IMR-90 (cell line): Measurements from ENCODE around the gene WWC2. TPM values are rescaled to one million over a fixed set of nuclear protein-coding genes. Genes with fewer than 3 reads are reported as not detected.

Experiments
- ATAC-seq: fragments of 200-7000 bp; cut with Tn5 transposase; 2 replicates; pipeline ENCODE4 v1.9.1; 2020; ENCODE audit warnings: low read depth, mild to moderate bottlenecking, moderate library complexity
- BruUV-seq: library from RNA; stranded (reverse); fragments of 400-500 nt; replicated peaks from 2 replicates; lab custom pipeline; 2021; lab: Mats Ljungman, UMichigan
- CTCF ChIA-PET: fragments of 300-600 bp; formaldehyde crosslinking; extraction: SDS; loops from one replicate; lab custom pipeline; 2021; ENCODE audit warnings: antibody characterized with exemption; lab: Yijun Ruan, JAX
- POLR2A ChIA-PET: fragments of 300-600 bp; sonication (Branson Sonifier 250); formaldehyde crosslinking; loops from one replicate; lab custom pipeline; 2022; ENCODE audit warnings: antibody characterized with exemption; ENCODE audit not compliant: unreplicated experiment; lab: Charles Lee
- DNase-seq: peaks from one replicate; pipeline ENCODE4 v3.0.0; 2013
- H2AFZ ChIP-seq: replicated peaks from 2 replicates; pipeline ENCODE3; 2013; ENCODE audit warnings: low read length, mild to moderate bottlenecking; ENCODE audit not compliant: poor library complexity
- H2AK5ac ChIP-seq: 2 replicates; pipeline ENCODE4 v1.6.1; 2013; ENCODE audit warnings: low read depth, low read length, inconsistent platforms
- H2AK9ac ChIP-seq: replicated peaks from 2 replicates; pipeline ENCODE3; 2013; ENCODE audit warnings: mild to moderate bottlenecking, low read depth, low read length, moderate library complexity; ENCODE audit not compliant: poor library complexity
- H2BK120ac ChIP-seq: 2 replicates; pipeline ENCODE4 v1.6.1; 2013; ENCODE audit warnings: low read depth, low read length, inconsistent platforms
- H2BK15ac ChIP-seq: 3 replicates; pipeline ENCODE4 v1.6.1; 2013; ENCODE audit warnings: low read depth, low read length, inconsistent platforms
- H2BK20ac ChIP-seq: 2 replicates; pipeline ENCODE4 v1.6.1; 2013; ENCODE audit warnings: low read depth, mild to moderate bottlenecking, inconsistent platforms, low read length, moderate library complexity
- H2BK5ac ChIP-seq: 2 replicates; pipeline ENCODE4 v1.6.1; 2013; ENCODE audit warnings: mild to moderate bottlenecking, low read depth, low read length, inconsistent platforms; ENCODE audit not compliant: poor library complexity, severe bottlenecking
- H3K14ac ChIP-seq: replicated peaks from 2 replicates; pipeline ENCODE4 v1.6.1; 2013; ENCODE audit warnings: low read depth, low read length, inconsistent platforms
- H3K18ac ChIP-seq: 2 replicates; pipeline ENCODE4 v1.6.1; 2013; ENCODE audit warnings: low read depth, low read length, control low read depth
- H3K23ac ChIP-seq: 2 replicates; pipeline ENCODE4 v1.6.1; 2013; ENCODE audit warnings: low read depth, low read length, inconsistent platforms
- H3K27ac ChIP-seq: 2 replicates; pipeline ENCODE4 v1.5.1; 2013; ENCODE audit warnings: mild to moderate bottlenecking, control low read depth, low read length; ENCODE audit not compliant: insufficient read depth
- H3K27me3 ChIP-seq: 2 replicates; pipeline ENCODE4 v1.6.1; 2013; ENCODE audit warnings: low read length; ENCODE audit not compliant: control insufficient read depth, insufficient read depth
- H3K36me3 ChIP-seq: 2 replicates; pipeline ENCODE4 v1.6.1; 2013; ENCODE audit warnings: low read length, mixed read lengths; ENCODE audit not compliant: control insufficient read depth, insufficient read depth
- H3K4ac ChIP-seq: 2 replicates; pipeline ENCODE4 v1.6.1; 2013; ENCODE audit warnings: low read depth, low read length, inconsistent platforms
- H3K4me1 ChIP-seq: 2 replicates; pipeline ENCODE4 v1.6.1; 2013; ENCODE audit warnings: low read length, mixed read lengths; ENCODE audit not compliant: control insufficient read depth, insufficient read depth
- H3K4me2 ChIP-seq: 2 replicates; pipeline ENCODE4 v1.6.1; 2013; ENCODE audit warnings: low read depth, mild to moderate bottlenecking, control low read depth, low read length, moderate library complexity
- H3K4me3 ChIP-seq: 2 replicates; pipeline ENCODE4 v1.5.1; 2013; ENCODE audit warnings: low read depth, mild to moderate bottlenecking, control low read depth, low read length, moderate library complexity; ENCODE audit not compliant: insufficient read depth
- H3K56ac ChIP-seq: 2 replicates; pipeline ENCODE4 v1.6.1; 2013; ENCODE audit warnings: low read length, inconsistent platforms; ENCODE audit not compliant: insufficient read depth; ENCODE audit errors: extremely low read depth
- H3K79me1 ChIP-seq, 2 experiments: 2 replicates each; pipeline ENCODE4 v1.6.1; 2013; ENCODE audit warnings: low read length in 2 of 2, inconsistent platforms in 1 of 2, low read depth in 1 of 2
- H3K9ac ChIP-seq: 2 replicates; pipeline ENCODE4 v1.6.1; 2013; ENCODE audit warnings: low read depth, low read length, control low read depth
- H3K9me1 ChIP-seq: 2 replicates; pipeline ENCODE4 v1.6.1; 2013; ENCODE audit warnings: low read length, inconsistent platforms; ENCODE audit not compliant: insufficient read depth
- H3K9me3 ChIP-seq: 2 replicates; pipeline ENCODE4 v1.6.1; 2013; ENCODE audit warnings: low read length; ENCODE audit not compliant: control insufficient read depth, insufficient read depth
- H4K20me1 ChIP-seq: 2 replicates; pipeline ENCODE4 v1.6.1; 2013; ENCODE audit warnings: low read length, inconsistent platforms; ENCODE audit not compliant: insufficient read depth
- H4K5ac ChIP-seq: 2 replicates; pipeline ENCODE4 v1.6.1; 2013; ENCODE audit warnings: mild to moderate bottlenecking, low read depth, low read length, control low read depth
- H4K8ac ChIP-seq, 2 experiments: 2 replicates each; pipeline ENCODE4 v1.6.1; 2013; ENCODE audit warnings: low read depth in 2 of 2, low read length in 2 of 2, control low read depth in 1 of 2, inconsistent platforms in 1 of 2
- H4K91ac ChIP-seq: 2 replicates; pipeline ENCODE4 v1.6.1; 2013; ENCODE audit warnings: low read depth, low read length, inconsistent platforms; ENCODE audit not compliant: insufficient read depth
- BHLHE40 ChIP-seq: fragments of 150-350 bp; IDR thresholded peaks from 2 replicates; pipeline ENCODE4 v1.6.1; 2016; ENCODE audit warnings: mild to moderate bottlenecking, low read depth, low read length
- CEBPB ChIP-seq: IDR thresholded peaks from 2 replicates; pipeline ENCODE4 v1.6.1; 2012; ENCODE audit warnings: low read depth, low read length, improper control_type of control experiment
- CHD1 ChIP-seq: IDR thresholded peaks from 2 replicates; pipeline ENCODE4 v1.6.1; 2012; ENCODE audit warnings: low read depth, low read length, improper control_type of control experiment
- CTCF ChIP-seq: conservative IDR thresholded peaks from 2 replicates; pipeline ENCODE4 v1.5.1; 2012; ENCODE audit warnings: mild to moderate bottlenecking, low read depth, low read length, improper control_type of control experiment
- ELK1 ChIP-seq: fragments of 150-350 bp; IDR thresholded peaks from 2 replicates; pipeline ENCODE4 v1.6.1; 2016; ENCODE audit warnings: low read depth, mild to moderate bottlenecking, low read length, moderate library complexity, borderline replicate concordance
- FOS ChIP-seq: fragments of 150-350 bp; IDR thresholded peaks from 2 replicates; pipeline ENCODE4 v1.6.1; 2016; ENCODE audit warnings: low read depth, low read length
- MAFK ChIP-seq: IDR thresholded peaks from 2 replicates; pipeline ENCODE4 v1.6.1; 2012; ENCODE audit warnings: low read depth, low read length, improper control_type of control experiment
- MAZ ChIP-seq: IDR thresholded peaks from 2 replicates; pipeline ENCODE4 v1.6.1; 2012; ENCODE audit warnings: low read depth, mild to moderate bottlenecking, low read length, improper control_type of control experiment, moderate library complexity, borderline replicate concordance
- NFE2L2 ChIP-seq: fragments of 150-350 bp; IDR thresholded peaks from 2 replicates; pipeline ENCODE4 v1.6.1; 2016; ENCODE audit warnings: low read depth, mild to moderate bottlenecking, low read length
- POLR2A ChIP-seq: IDR thresholded peaks from 2 replicates; pipeline ENCODE4 v1.6.1; 2012; ENCODE audit warnings: mild to moderate bottlenecking, low read depth, low read length
- RCOR1 ChIP-seq: IDR thresholded peaks from 2 replicates; pipeline ENCODE4 v1.6.1; 2012; ENCODE audit warnings: mild to moderate bottlenecking, low read length, improper control_type of control experiment; ENCODE audit not compliant: insufficient replicate concordance
- SMC3 ChIP-seq: fragments of 150-350 bp; IDR thresholded peaks from 2 replicates; pipeline ENCODE4 v1.6.1; 2016; ENCODE audit warnings: low read depth, mild to moderate bottlenecking, antibody characterized with exemption, low read length, moderate library complexity
- USF2 ChIP-seq: fragments of 150-350 bp; IDR thresholded peaks from 2 replicates; pipeline ENCODE4 v1.6.1; 2017; ENCODE audit warnings: mild to moderate bottlenecking, antibody characterized with exemption, low read length, low read depth
- WGBS, 2 experiments: methylation state at CpG; one replicate each; pipeline versions ENCODE4 v1.1.5 to v1.1.7; 2013; ENCODE audit warnings: missing lambda C conversion rate in 2 of 2; ENCODE audit not compliant: insufficient read length in 1 of 2; ENCODE audit errors: extremely low coverage in 2 of 2; 5-methylcytosine and 5-hydroxymethylcytosine counted together
- dilution Hi-C: fragments of 300-500 bp; cut with HindIII; formaldehyde crosslinking; loops from one replicate; pipeline ENCODE4 v1.14.3; 2018; ENCODE audit warnings: low sequenced_read_pairs; ENCODE audit not compliant: unreplicated experiment
- in situ Hi-C: fragments of 300-500 bp; cut with MboI; formaldehyde crosslinking; loops from 3 replicates; pipeline ENCODE4 v1.14.3; 2019; ENCODE audit warnings: low sequenced_read_pairs, inconsistent platforms, mixed read lengths
- intact Hi-C: fragments of 100-400 bp; cut with micrococcal nuclease; formaldehyde crosslinking; loops from 2 replicates; pipeline ENCODE4 v1.10.0; 2022
- polyA plus RNA-seq, 3 experiments: library from polyadenylated mRNA; depleted of rRNA; stranded (reverse); fragments of >200 nt; gene quantifications; 2 replicates each; pipeline ENCODE4 v1.2.3, GENCODE V29; 2012; ENCODE audit warnings: low replicate concordance in 1 of 3
- total RNA-seq: library from RNA; depleted of rRNA; stranded (reverse); fragments of >200 nt; gene quantifications from 2 replicates; pipeline ENCODE4 v1.2.3, GENCODE V29; 2012

The WWC2 gene
- total and polyA plus RNA-seq, 2 of the 4 experiments (the other 2 are of a cell fraction) = 26.6 to 27.4 TPM

DNA sequence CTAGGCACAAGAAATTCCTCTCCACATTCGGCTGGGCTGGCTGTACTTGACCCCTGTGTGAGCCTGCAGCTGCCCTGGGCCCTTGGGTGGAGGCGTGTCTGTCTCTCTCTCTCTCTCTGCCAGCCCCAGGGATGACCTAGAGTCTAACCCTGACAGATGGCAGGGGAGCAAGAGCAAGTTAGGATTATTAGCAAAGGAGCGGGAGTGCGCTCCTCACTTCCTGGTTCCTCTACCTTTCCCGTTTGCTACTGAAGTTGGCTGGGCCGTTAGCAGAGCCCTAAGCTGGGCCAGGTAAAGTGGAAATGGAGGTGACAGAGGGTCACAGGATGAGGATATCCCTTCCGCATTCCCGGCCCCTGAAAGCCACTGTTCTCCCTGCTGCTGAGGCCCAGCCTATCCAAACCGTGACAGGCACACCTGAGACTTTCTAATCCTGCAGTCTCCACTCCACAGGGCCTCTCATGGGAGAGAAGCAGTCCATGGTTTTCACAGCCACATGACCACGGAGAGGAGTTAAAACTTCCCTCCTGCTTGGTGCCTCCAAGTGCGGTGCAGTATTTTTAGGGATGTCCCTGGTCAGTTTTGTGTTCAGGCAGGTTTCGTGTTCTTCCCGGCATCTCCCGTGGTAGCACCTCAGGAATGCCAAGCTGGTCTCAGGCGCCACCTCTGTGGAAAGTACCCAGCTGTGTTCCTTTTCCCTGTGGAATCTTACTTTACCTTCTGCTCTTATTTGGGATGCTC is 141.7 kb downstream of the WWC2 start (continued):
- no peak for TF ChIP-seq CEBPB

DNA sequence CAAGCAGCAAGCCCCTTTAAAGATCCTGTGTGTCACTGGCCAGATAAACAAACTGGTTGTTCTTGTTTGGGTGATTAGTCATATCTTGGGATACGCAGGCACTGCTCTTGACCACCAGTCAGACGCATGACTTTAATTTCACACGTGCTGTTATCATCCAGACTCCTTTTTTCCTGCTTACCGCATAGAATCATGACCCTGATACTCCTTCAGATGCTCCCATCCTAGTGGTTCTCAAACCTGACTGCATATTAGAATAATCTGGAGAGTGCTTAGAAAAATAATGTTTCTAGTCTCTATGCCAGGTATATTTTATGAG is 142.2 kb downstream of the WWC2 start:
- no peak overlapping the region for H4K91ac ChIP-seq
- no peak overlapping the region for H3K56ac ChIP-seq
- no peak overlapping the region for H3K18ac ChIP-seq
- peaks cover 18 to 25% of the 10 kb centered on the region in 2 experiments for H3K79me1 ChIP-seq
- H2BK15ac ChIP-seq = no peak overlapping the region
- H3K9me3 ChIP-seq = peaks cover 4% of the 10 kb centered on the region
- intact Hi-C loops = loop anchor here (2.0 kb wide), 1 partner anchor 142 kb away; the partner anchor contains the start of gene WWC2
- H4K8ac ChIP-seq = no peak overlapping the region
- no peak overlapping the region for H2BK5ac ChIP-seq
- no peak overlapping the region for H3K9ac ChIP-seq
- no peak overlapping the region for H3K4me3 ChIP-seq
- POLR2A ChIA-PET = no interaction called here
- H2BK20ac ChIP-seq = no peak overlapping the region
- peak overlapping the region; percentile 5; the same call in 1 of the 2 replicates for H3K4me2 ChIP-seq
- peaks cover 6% of the 10 kb centered on the region; the same call in 1 of the 2 replicates for H3K9me1 ChIP-seq
- in situ Hi-C loops = no loop called here
- no peak overlapping the region for H3K14ac ChIP-seq
- no peak overlapping the region for H2AK9ac ChIP-seq
- no TSS peak for BruUV-seq
- peaks cover 14% of the 10 kb centered on the region for H3K36me3 ChIP-seq
- H4K5ac ChIP-seq = no peak overlapping the region
- peak; percentile 93 for DNase-seq
- WGBS, 2 experiments = no CpG with 5 or more reads among the region's 4 CpGs
- H3K27ac ChIP-seq = no peak overlapping the region
- ATAC-seq = peak; percentile 84
- CTCF ChIA-PET = interaction anchor here (1.0 kb wide), 1 partner anchor 15 kb away, joined by 3 read pairs; no protein-coding TSS in a partner anchor
- H3K4me1 ChIP-seq = peaks cover 12% of the 10 kb centered on the region; the same call in 1 of the 2 replicates
- H3K27me3 ChIP-seq = no peaks in the 10 kb centered on the region
- dilution Hi-C loops = no loop called here
- H2AFZ ChIP-seq = no peak overlapping the region
- no peak overlapping the region for H3K23ac ChIP-seq
- no peak overlapping the region for H3K4ac ChIP-seq
- peaks cover 8% of the 10 kb centered on the region for H4K20me1 ChIP-seq
- H2AK5ac ChIP-seq = no peak overlapping the region
- no peak overlapping the region for H2BK120ac ChIP-seq
- TF ChIP-seq CTCF = no peak
- TF ChIP-seq MAZ = no peak
- TF ChIP-seq FOS = peak; percentile 67
- no peak for TF ChIP-seq RCOR1
- peak; percentile 56 for TF ChIP-seq USF2
- TF ChIP-seq SMC3 = peak; percentile 4
- no peak for TF ChIP-seq NFE2L2
- TF ChIP-seq CHD1 = no peak
- TF ChIP-seq CEBPB = no peak
- no peak for TF ChIP-seq ELK1
- no peak for TF ChIP-seq POLR2A
- no peak for TF ChIP-seq MAFK
- TF ChIP-seq BHLHE40 = peak; percentile 98
